M059J (cell line): Measurements from ENCODE around the gene DOCK1. TPM values are rescaled to one million over a fixed set of nuclear protein-coding genes. Genes with fewer than 3 reads are reported as not detected.

ENCODE experiments used
- DNase-seq: peaks from one replicate; pipeline ENCODE4 v3.0.0-alpha.2; 2012; ENCODE audit warnings: low read depth
- total RNA-seq: library from RNA; depleted of rRNA; stranded (reverse); fragments of >200 nt; shearing (Covaris generic); gene quantifications from 2 replicates; pipeline ENCODE4 v1.2.3, GENCODE V29; 2014

The DOCK1 gene
- total RNA-seq, 1 experiment from 2014 or later, result 29.0 TPM

- DNase-seq, result no peak
Measured at GRCh38 chr10:127082651-127083050, 177.4 kb downstream of the DOCK1 start.

DNA sequence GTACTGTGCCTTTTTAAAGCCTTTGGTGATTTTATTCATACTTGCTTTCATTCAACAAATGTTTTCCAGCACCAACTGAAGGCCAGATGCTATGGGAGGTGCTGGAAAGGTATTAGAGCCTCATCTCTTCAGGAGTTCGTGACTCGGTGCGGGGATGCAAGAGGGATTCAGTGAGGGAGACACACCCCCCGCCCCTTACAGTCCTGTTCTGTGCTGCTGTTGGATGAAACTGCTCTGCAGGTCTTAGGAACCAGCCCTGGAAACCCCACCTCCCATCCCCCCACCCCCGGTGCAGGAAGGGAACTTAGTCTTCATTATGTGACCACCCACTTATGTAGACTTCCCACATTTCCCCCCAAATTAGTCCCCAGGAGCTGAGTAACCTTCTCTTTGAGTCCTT is 180.7 kb downstream of the DOCK1 start:
- no peak for DNase-seq

- DNase-seq, result no peak
Measured at GRCh38 chr10:127088908-127089307, 183.7 kb downstream of the DOCK1 start.

GRCh38 chr10:127089446-127089845 is 184.2 kb downstream of the DOCK1 start:
- no peak for DNase-seq

GRCh38 chr10:127090138-127090537 is 184.9 kb downstream of the DOCK1 start:
- DNase-seq, result peak; percentile 2

DNA sequence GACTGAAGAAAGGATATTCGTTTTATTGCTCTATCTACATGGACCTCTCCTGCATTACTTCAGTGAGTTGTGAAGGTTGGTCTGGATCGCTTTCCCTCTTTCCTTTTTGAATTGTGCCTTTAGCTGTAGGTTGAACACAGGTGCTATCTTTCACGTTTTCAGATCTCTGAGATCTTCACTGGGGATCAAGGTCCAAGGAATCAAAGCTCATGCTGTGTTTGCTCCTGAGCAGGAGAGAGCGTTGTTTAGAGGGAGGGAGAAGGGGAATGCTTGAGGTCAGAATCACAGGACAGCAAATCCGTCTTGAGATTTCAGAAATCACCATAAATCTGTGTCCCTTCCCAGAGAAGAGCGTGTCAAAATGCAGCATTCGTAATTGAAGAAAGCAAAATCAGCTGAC is 186.1 kb downstream of the DOCK1 start:
- no peak for DNase-seq

DNA sequence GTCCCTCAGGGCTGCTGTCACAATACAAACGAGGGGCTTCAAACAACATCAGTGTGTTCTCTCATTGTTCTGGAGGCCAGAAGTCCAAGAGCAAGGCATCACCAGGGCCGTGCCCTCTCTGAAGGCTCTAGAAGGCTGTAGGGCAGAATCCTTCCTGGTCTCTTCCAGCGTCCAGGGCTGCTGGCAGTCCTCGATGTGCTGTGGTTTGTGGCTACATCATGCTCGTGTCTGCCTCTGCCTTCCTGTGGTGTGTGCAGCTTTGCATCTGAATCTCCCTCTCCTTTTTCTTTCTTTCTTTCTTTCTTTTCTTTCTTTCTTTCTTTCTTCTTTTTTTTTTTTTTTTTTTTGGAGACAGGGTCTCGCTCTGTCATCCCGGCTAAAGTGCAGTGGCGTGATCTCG is 187.7 kb downstream of the DOCK1 start:
- no peak for DNase-seq

DNA sequence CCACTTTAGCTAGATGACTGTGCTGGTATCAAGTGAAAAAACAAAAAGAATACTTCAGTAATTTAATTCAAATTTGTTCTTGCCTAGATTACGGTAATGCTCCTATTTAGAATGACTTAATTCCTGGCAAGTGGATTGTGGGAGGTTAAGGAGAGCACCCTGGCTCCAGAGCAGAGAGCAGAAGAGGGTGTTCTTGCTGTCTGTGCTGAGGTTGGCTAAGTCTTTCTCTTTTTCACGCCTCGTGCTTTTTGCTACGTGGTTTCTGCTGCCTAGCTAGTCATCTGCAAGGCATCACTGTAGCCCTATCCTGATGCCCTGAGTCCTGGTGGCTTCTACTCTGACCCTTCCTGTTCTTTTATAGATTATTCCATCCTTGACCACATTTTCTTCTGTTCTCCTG is 189.8 kb downstream of the DOCK1 start:
- no peak for DNase-seq

GRCh38 chr10:127100983-127101615 is 195.9 kb downstream of the DOCK1 start:
- DNase-seq, result no peak

GRCh38 chr10:127102176-127102575 is 196.9 kb downstream of the DOCK1 start:
- no peak for DNase-seq

GRCh38 chr10:127115100-127115499 is 209.9 kb downstream of the DOCK1 start:
- no peak for DNase-seq

DNA sequence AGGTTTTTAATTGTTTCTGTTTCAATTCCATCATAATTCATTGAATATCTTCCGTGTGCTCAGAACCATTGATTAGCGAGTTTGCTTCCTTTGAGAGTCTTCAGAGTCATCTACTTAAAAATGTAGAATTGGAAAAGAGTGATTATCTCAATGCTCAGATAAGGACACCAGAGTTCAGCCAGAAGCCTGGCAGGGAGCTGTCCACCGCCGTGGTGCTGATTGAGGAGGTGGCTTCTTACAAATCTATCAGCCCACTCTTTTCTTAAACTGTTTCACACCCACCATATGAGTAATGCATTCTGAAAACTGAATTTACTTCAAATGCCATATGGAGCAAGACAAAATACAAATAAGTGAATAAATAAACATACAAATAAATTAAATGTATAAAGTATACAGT is 211.9 kb downstream of the DOCK1 start:
- DNase-seq, result peak; percentile 28

- DNase-seq, result no peak
Measured at GRCh38 chr10:127118034-127118433, 212.8 kb downstream of the DOCK1 start.

DNA sequence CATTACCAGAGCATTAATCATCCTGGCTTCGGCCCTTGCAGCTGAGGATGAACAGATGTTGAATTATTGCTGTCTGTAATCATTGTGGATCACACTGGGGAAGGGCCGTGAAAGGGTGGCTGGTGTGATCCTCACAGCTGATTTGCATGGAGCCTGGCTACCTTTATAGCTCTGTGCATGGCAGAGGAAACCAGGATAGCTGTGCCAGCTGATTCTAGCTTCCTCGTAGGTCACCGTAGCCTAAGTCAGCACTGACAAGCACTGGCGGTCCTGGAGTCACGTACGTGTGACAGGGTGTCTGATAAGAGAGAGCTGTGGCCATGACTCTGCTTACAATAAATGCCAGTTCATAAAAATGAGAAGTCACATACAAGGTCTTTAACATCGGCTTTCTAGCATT is 214.7 kb downstream of the DOCK1 start:
- DNase-seq, result no peak

DNA sequence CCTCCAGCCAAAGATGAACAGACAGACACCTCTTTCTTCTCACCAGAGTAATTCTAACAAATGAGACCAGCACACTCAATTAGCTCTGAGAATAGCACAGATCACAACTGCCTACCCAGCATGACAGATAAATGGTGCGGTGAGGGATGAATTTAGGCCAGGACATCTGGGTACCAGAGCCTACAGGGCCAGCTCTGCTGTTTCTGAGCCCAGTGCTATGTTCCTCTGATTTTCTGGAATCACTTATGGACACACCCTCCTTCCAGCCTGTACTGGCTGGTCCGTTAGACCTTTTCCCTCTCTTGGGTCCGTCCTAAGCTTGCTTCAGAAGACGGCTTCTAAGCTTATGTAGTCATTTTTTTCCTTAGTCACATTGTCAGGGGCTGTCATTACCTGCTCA is 217.6 kb downstream of the DOCK1 start:
- no peak for DNase-seq

GRCh38 chr10:127123626-127124025 is 218.4 kb downstream of the DOCK1 start:
- DNase-seq, result no peak

- no peak for DNase-seq
Measured at GRCh38 chr10:127125331-127125730, 220.1 kb downstream of the DOCK1 start.

DNA sequence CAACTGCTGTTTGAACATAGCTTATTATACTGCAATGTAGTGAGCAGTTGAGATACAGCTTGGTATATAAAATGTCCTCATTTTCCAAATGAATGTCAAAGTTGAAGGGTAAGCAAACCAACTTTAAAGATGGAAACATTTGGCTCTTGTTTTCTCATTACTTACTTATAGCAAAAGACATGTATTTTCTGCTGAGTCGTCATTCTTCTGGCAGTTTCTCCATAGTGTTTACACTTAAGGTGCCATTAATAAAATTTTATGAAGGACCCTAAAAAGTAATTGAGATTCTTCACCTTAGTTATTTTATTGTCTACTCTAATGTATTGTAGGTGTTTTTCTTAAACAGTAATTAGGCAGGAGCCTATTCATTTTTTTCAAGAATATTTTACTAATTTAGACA is 222.6 kb downstream of the DOCK1 start:
- no peak for DNase-seq

DNA sequence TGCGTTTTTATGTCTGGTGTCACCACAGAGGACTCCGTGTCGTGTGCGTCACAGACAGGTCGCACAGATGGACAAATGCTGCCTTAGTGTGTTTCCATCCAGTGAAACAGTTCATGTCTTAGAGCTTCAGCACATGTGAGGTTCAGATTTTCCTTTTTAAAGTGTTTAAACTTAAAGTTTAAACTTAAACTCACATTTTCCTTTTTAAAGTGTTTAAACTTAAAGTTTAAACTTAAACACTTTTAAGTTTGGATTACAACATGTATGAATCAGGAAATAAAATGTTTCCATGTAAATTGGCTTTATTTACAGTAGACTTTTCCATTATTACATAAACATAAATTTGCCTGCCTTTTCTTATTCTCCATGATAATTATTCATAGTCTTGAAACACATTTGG is 223.9 kb downstream of the DOCK1 start:
- DNase-seq, result no peak

DNA sequence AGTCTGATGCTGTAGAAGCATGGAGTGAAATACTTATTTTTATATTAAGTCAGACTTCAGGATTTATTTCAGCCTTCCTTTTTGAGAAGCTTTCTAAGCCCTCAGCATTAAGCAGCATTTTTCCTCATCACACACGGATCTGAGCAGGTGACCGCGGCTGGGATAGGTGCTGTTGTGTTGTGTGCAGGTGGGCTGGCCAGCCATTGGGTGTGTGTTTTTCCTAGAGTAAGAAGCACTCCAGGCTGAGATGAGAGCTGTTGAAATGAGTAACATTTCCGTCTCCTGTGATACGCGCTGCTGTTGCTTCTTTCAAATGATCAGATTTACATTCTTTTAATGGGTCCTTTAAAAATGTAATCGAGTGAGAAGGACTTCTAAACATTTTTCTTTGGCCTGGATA is 227.2 kb downstream of the DOCK1 start:
- DNase-seq, result no peak

DNA sequence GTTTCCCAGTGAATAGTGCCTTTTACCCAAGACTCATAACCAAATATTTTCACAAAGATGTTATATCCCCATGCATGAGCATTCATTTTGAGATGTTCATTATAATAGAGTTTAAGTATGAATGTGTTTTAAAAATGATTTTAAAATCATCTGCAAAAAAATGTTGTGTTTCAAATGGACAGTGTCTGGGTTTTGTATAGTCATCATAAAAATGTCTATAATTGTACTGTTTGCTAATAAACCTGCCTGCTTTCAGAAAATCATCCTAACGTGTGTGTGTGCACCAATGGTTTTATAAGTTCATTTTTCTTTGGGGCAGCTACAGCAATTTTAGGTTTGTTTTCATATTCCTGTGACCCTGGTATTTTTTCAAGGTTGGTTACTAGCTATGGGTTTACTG is 228.0 kb downstream of the DOCK1 start:
- DNase-seq, result no peak

GRCh38 chr10:127133672-127134500 is 228.7 kb downstream of the DOCK1 start:
- no peak for DNase-seq

DNA sequence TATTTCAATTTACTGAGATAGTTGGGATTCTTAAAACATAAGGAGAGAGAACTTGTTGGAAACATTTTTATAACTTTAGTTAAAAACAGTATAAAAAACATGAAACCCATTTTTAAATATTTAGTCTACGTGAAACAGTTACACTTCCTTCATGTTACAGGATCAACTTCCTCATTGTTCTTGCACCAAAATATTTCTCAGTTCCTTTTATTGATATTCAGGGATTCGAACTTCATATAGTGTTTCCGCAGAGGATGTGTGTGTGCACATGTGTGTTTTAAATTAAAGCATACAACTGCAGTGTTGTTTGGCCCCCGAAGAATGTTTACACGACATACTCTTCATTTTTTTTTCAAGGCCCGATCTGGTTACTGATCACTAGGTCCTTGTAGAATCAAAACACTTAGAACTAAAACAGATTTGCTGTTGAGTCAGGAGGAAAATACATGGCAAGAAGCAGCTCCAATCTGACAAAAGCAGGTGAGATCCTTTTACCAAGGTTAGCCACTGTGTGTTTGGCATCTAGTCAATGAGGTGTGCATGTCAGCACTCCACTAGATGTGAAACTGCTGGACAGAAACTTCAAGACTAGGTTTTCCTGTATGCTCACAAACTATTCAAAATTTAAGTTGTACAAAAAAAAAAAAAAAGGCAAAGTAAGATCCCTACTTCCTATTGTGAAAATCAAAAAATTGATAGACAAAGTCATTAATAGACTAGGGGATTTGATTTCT is 230.8 kb downstream of the DOCK1 start:
- no peak for DNase-seq
